ENCODE data around the gene SLC25A25.

The SLC25A25 gene

DNA sequence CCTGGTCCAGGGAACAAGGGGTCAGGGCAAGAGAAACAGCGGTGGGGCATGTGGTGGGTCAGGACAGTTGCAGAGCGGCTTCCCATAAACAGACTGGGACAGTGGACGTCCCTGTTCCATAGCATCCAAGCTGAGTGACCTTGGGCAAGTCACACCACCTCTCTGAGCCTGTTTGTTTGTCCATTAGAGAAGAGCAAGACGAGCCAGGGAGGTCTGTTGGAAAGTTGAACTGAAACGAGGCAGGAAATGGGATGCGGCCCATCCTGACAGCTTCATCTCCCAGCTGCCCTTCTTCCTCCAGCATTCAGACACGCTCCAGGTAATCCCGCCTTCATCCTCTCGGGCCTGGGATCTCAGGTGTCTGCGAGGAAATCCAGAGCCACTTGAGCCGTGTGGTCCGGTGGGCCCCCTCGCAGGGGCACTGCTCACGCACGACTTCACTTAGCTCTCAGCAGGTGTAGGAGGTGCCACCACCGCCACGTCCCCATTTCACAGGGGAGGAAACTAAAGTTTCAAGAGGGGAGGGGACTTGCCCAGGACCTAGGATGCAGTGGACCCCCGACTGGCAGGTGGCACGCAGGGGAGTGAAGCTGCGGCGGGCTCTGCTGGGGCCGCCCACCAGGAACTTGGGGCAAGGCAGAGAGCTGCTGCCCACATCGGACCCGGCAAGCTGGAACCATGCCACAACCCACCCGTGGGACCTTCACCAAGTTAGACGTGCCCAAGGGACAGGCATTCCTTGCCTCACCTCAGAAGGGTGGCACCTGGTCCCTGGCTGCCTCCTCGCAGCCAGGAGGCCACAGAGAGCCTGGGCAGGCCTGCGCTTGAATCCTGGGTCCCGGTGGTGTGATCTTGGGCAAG lies 46.5 kb downstream of the SLC25A25 start:
- DNase-seq, result no peak

DNA sequence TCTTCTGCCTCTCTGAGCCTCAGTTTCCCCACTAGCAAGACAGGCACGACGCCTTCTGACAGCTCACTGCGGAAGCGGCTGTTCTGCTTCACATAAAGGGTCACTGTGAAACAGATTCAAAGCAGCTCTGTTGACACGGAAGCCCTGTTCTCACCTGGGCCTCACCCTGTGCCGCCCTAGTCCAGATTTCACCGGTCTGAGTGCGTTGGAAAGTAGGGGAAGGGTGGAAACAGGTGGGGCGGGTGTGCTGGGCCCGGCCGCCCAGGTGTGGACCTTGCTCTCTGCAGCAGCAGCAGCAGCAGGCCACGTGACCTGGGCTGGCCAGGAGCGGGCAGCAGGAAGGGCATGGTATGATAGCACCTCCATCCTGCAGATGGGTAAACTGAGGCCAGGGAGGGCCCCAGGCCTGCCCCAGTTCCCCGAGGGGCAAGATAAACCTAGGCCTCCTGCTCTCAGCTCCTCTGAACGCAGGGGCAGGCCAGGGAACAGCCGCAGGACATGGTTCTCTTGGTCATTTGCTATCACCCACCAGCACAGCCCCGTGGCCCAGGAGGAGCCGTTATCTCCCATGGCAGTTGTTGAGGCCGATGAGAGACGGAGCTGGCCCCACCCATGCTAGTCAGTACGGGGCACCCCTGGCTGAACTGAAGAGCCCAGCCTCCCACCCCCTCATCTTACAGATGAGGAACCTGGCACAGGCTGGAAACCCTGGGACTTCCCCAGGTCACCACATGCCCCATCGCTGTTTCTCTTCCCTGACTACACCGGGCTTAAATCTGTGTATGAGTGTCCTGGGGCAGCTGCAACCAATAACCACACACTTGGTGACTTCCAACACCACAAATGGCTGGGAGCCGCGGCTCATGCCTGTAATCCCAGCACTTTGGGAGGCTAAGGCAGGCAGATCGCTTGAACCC lies 47.4 kb downstream of the SLC25A25 start:
- no peak for DNase-seq

DNA sequence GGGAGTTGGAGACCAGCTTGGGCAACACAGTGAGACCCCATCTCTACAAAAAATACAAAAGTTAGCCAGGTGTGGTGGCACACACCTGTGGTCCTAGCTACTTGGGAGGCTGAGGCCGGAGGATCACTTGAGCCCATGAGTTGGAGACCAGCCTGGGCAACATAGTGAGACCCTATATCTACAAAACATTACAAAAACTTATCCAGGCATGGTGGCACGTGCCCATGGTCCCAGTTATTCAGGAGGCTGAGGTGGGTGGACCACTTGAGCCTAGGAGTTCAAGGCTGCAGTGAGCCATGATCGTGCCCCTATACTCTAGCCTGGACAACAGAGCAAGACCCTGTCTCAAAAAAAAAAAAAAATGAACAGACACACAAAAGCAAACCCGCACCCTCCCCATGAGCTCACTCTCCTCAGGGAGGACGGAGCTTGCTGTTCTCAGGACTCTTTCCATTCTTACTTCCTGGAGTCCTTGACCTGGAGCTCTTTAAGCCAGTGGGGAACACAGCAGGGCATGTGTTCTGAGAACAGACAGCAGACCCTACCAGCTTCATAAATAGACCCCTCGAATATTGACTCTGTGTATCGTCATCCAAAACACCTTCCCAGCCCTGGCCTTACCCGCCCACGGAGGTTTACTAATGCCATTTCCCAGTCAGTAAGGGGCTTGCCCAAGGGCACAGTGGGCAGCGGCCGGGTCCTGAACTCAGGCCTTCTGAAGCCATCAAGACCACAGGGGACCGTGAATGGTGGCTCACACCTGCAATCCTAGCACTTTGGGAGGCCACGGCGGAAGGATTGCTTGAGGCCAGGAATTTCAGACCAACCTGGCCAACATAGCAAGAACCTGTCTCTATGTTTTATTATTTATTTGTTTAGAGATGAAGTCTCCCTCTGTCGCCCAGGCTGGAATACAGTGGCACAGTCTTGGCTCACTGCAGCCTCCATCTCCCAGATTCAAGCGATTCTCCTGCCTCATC lies 48.4 kb downstream of the SLC25A25 start:
- DNase-seq, result no peak

DNA sequence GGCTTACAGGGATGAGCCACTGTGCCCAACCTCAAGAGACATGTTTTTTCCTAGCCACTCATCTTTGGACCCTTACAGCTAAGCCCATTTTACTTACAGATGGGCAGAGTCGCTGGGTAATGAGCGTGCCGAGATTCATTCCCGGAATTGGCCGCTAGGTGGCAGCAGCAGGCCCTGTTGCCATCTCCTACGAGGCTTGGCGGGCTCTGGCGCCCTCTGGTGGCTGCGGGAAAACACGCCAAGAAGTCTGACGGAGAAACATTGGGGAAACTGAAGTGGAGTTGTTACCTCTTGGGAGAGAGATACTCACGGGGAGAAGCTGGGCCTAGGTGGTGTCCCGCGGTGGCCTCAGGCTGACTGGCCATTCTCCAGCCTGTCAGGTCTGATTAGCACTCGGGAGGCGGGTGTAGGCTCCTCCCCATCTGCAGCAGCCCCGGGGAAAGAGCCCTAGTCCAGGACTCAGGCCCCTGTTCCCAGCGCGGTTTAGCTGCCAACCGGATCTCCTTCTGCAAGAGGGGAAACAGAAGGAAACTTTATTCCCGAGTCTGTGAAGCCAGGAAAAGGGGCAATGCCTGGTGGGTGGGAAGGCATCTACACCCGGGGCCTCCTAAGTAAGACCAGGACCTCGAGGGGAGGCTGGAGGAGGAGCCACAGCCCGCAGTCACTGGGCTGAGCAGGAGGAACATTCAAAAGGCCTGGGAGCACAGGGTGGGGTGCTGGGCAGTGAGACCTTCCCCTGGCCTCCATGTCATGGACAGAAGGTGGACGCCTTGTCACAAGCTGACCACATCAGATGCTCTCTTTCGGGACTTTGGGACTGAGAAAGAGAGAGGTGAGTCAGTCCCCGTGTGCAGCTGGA lies 49.8 kb downstream of the SLC25A25 start:
- peak; percentile 99 for DNase-seq

DNA sequence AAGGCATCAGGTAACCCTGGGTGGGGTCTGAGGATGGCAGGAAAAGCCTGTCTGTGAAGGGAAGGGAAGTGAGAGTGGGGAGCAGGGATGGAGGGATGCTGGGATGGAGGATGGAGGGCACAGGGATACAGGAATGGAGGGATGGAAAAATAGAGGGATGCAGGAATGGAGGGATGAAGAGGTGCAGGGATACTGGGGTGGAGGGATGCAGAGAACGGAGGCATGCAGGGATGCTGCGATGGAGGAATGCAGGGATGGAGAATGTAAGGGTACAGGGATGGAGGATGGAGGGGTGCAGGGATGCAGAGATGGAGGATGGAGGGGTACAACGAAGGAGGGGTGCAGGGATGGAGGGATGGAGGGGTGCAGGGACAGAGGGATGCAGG lies 50.4 kb downstream of the SLC25A25 start:
- DNase-seq, result no peak

DNA sequence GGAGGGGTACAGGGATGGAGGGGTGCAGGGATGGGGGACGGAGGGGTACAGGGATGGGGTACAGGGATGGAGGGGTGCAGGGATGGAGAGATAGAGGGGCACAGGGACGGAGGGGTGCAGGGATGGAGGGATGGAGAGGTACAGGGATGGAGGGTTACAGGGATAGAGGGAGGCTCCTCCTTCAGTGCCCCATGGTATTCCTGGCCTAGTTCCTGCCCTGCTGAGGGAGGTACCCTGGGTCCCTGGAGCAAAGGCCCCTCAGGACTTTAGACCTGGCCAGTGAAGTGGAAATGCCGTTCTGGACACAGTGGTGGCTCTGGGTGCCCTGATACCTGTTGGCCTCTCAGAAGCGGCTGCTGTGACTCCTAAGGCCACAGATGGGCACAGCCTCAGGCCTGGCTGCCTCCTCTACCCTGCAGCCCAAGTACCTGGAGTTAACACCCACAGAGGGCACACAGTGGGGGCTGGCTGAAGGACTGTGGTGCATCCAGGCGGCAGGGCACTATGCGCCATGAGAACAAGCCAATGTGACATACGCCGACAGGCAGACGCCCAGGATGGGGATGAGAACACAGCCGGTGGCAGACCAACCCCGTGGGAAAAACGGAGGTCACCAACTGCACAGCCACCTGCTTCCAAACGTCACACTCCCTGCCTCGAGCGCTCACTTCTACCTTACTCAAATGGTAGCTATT lies 51.1 kb downstream of the SLC25A25 start:
- no peak for DNase-seq

DNA sequence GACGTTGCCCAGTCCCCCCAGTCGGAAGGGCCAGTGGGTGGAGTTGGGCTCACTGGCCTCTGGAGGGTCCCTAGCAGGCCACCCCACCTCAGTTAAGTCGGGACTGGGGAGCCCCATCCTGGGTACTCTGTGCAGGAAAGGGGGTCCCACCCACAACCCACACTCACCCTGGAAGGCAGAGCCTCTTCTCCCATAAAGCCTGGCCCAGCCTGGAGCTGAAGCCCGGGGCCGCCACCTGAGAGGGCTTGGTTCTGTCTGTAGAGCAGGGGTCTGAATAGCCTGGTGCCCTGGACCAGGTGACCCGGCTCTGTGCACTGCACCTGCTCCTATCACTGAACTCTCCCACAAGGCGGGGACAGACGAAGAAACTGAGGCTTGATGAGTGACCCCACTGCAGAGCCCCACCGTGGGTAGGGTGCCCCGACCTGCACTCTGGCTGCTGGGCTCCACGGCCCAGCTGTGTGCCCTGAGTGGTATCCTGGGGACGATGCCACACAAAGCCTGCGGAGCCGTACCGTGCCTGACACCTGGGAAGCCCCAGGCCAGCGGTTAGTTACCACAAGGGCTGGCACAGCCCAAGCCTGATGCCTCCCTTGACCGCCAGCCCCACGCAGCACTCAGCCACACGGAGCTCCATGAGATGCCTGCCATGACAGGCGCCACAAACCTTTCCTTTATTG lies 52.2 kb downstream of the SLC25A25 start:
- DNase-seq, result no peak

DNA sequence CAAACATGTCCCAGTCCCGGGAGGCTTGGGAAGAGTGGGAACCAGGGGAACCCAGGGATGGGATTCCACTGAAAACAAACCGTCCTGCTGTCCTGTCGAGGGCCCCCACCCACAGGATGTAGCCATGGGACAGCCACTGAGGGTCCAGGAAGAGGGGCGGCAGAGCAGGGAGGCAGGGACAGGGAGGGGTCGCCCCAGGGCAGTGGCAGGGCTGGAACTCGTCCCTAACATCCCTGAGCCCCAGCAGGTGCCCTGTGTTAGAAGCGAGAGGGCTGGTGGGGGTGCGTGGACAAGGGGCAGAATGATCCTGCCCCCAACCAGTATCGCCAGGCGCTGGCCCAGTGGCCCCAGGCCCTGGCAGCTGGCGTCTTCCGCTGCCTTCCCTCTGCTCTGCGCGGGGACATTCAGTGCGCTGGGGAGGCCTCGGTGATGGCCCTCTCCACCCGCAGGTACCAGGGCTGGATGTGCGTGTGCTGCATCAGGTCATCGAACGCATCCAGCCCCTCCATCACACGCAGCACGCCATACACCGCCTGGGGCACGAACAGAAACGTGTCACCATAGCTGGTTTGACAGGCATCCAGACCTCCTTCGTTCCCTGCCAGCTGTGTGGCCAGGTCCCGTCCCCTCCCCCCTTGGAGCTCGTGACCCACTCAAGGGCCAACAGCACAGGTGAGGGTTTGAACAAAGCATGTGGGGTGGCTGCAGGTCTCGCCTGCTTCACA lies 52.9 kb downstream of the SLC25A25 start:
- DNase-seq, result no peak

DNA sequence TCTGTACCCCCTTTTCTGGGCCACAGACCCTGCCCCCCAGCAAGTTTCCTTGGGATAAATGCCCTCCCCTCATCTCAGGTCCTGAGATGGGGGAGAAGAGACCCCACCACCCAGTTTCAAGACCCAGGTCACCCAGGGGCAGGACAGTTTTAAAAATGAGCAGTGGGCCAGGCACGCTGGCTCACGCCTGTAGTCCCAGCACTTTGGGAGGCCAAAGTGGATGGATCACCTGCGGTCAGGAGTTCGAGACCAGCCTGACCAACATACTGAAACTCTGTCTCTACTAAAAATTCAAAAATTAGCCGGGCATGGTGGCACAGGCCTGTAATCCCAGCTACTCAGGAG lies 53.4 kb downstream of the SLC25A25 start:
- DNase-seq, result no peak

DNA sequence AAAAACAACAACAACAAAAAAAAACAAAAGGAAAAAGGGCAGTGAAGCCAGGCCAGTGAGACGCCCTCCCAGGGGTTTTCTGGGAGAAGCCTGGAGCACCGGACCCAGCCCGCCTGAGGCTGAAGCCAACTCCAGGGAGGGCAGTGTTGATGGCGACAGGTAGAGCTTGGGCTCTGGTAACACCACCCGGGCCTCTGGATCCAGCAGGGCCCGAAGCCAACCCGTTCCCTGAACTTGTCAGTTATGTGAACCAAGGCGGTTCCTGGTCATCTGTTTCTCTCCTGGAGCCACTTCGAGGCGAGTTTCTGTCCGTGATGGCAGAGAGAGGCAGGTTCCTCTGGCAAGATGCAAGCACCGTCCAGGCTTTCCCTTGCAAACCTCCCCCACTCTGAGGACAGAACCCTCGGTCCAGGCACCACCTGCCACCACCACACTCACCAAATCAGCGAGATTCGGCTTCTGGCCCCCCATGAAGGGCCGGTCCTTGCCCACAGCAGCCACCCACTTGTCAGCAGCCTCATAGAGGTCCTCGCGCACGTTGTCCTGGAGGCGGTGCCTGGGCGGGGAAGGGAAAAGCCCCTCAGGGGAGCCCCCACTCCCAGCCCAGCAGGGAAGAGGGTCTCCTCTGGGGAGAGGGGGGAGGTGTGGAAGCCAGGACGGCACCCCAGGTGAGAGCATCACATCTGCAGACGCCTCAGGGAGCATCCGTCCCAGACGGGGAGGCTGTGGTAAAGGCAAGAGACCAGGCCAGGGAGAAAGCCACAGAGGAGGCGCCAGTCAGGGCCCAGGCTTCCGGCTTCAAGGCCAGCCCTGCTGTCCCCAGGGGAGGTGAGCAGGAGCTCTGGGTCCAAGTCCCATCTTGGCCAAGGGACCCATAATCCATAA lies 54.1 kb downstream of the SLC25A25 start:
- DNase-seq, result no peak

DNA sequence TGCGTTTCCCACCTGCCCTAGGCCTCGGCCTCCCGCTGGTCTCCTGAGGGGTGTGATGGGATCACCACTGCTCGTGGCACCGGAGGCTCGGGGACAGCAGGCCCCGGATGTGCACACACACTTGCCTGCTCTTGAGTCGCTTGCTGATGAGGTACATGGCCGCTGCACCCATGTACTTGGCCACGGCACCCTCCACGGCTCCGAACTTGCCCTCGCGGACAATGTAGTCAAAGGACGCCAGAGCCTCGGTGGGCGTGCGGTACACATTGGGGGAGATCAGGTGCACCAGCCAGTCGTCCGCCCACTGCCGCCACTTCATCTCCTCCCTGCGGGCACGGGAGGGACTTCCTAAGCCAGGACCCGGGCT lies 54.8 kb downstream of the SLC25A25 start:
- DNase-seq, result no peak

DNA sequence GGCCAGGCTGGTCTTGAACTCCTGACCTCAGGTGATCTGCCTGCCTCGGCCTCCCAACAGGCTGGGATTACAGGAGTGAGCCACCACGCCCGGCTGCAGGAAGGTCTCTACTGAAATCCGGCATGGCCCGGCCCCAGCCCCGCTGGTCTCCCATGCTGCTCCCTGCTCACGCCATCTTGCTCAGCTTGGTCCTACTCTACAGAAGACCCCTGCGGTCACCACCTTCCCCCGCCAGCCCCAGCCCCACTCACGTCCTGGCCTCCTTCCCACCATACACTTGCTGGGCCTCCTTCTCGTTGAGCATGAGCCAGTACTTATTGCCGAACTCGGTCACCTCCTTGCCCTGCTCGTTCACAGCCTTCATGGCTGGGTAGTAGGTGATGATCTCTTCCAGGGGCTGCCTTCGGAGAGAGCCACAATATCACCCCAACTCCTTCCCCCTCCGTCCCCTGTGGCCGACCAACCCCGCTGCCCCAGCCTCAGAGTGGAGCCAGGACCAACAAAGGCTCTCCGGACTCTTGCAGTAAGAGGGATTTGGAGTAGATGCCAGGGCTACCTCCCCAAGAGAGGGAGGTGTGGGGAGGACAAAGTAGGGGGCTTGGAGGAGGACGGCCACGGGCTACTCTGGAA lies 55.5 kb downstream of the SLC25A25 start:
- no peak for DNase-seq

DNA sequence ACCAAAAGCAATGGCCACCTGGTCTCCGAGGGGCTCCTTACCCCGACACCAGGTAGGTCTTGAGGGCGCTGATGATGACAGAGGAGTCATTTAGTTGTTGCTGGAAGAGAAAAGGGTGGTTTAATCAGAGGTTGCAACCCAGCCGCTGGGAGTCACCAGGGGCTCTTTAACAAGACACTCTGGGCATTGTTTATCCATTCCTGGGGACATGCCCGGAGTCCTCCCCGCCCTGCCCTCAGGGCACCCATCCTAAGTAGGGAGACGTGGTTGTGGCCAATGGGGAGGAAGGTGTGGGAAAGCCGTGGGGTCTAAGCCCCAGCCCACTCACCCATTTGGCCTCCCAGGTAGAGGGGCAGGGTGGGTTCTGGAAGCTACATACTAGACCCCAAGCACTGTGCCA lies 56.4 kb downstream of the SLC25A25 start:
- no peak for DNase-seq

DNA sequence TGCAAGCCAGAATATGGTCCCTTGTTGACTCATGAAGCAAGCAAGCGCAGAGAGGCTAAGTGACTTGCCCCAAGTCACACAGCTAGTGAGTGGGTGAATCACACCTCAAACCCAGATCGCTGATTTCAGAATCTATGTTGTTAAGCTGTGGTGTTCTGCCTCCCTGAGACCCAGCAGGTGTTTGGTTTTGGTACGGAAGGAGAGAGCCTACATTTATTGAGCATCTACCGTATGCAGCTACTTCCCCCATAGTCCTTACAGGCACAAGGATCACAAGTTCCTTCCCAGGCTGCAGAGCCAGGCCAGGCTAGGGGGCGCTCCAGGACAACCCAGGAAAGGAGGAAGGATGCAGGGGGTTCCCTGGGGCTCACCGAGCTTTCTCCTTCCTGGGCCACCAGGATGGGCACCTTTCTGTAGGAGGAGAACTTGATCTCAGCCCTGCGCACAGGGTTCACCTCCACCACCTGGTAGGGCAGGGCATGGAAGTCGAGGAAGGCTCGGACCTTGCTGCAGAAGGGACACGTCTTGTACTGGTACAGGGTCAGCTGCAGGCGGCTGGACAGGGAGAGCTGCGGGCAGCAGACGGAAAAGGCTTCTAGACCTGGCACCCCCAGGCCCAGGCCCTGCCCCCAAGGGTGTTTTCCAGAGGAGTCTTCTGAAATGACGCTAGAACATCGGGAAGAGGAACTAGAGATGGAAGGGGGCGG lies 57.0 kb downstream of the SLC25A25 start:
- peak; percentile 34 for DNase-seq

DNA sequence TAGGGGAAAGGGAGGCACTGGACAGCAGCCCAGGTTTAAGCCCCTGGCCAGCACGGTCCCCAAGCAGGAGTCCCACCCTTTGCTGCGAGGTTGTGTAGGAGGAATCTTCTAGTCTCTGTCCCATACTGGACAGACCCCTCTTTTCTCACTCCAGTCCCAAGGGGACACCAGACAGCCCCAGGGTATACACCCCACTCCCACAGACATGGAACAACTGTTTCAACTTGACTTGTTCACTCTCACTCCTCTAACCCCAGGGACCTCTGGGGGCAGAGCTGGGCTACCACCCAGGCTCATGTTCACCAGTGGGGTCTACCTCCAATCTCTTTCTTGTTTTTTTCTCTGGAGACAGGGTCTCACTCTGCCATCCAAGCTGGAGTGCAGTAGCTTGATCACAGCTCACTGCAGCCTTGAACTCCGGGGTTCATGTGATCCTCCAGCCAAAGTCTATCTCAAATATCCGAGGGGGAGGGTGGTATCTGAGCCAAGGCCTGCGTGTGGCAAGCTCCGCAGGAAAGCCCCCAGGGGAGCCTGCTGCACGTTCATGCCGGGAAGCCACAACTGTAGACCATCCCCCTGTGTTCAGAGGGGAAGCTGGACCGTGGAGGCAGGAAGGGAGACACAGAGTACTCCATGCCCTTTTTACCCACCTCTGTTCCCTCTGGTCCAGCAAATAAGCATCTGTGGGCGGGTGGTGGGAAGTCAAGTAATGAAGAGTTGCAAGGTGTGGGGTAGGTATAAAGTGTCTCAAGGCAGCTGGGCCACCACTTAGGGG lies 57.7 kb downstream of the SLC25A25 start:
- no peak for DNase-seq

DNA sequence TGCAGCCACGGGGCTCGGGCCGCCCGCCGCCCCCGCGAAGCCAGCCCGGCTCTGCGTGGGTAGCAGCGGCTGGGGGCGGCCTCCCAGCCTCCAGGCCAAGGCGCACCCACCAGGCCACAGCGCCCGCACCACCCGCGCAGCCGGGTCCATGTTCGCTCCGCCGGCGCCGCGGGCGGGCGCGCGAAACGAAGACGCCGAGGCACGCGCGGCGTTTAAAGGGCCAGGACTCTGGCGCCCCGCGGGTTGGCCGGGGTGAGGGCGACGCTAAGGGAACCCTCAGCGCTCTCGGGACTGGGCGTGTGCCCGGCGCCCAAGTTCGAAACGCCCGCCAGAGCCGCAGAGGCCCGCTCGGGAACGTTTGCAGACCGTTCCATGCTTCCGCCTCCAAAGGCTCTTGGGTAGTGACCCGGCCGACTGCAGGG lies 59.5 kb downstream of the SLC25A25 start, which contains the start of gene PTGES2:
PTGES2 (minus strand) TSS at position 162 of the 422 bp plus-strand sequence; CDS start at position 150, 12 bp downstream.
- DNase-seq, result peak; percentile 75
